Brain microvascular endothelial cell (primary cell): ENCODE results near the gene HOXB9.
A peak's percentile ranks its signal among the peaks of the same experiment; 100 is the strongest.

ENCODE experiments used
- DNase-seq: peaks from one replicate; pipeline ENCODE4 v3.0.0-alpha.2; 2020
- H3K27ac ChIP-seq: fragments of 250-450 bp; sonication (Bioruptor Pico); 2 replicates; pipeline ENCODE4 v1.5.1; 2020; ENCODE audit warnings: mild to moderate bottlenecking, moderate library complexity
- H3K27me3 ChIP-seq: fragments of 250-450 bp; sonication (Bioruptor Pico); replicated peaks from 2 replicates; pipeline ENCODE4 v1.5.1; 2020; ENCODE audit warnings: mild to moderate bottlenecking
- H3K36me3 ChIP-seq: fragments of 250-450 bp; sonication (Bioruptor Pico); replicated peaks from 2 replicates; pipeline ENCODE4 v1.5.1; 2020; ENCODE audit warnings: mild to moderate bottlenecking
- H3K4me3 ChIP-seq: 2 replicates; pipeline ENCODE4 v1.5.1; 2011; ENCODE audit warnings: low read depth, mild to moderate bottlenecking, control low read depth, low read length, moderate library complexity
- CTCF ChIP-seq: IDR thresholded peaks from 2 replicates; pipeline ENCODE4 v1.5.1; 2011; ENCODE audit warnings: low read depth, mild to moderate bottlenecking, moderate library complexity, low read length, control low read depth, inconsistent platforms; ENCODE audit errors: missing control alignments
- in situ Hi-C: cut with HindIII; loops from 2 replicates; pipeline ENCODE4 v1.10.0; 2017; ENCODE audit warnings: low sequenced_read_pairs, low pct_ligation_motif_present

Gene HOXB9

GRCh38 chr17:48626245-48627117 is at the start of gene HOXB9:
TSS of gene HOXB9 (minus strand) at chr17:48626358. CDS start at chr17:48626269, 89 bp downstream.
- no peak for TF ChIP-seq CTCF
- Histone ChIP-seq H3K4me3 (no peak within 1 kb of the TSS), H3K27me3 (peaks cover 98% of the 10 kb centered on the region), H3K27ac (no peak within 1 kb of the TSS), H3K36me3 (no peaks in the 10 kb centered on the region)
- no peak for DNase-seq
- in situ Hi-C loops, result no loop called here

GRCh38 chr17:48672340-48672739 is 46.2 kb upstream of the HOXB9 start:
- Histone ChIP-seq H3K36me3 (no peaks in the 10 kb centered on the region), H3K27ac (no peak overlapping the region), H3K27me3 (no peaks in the 10 kb centered on the region), H3K4me3 (no peak overlapping the region)
- no peak for TF ChIP-seq CTCF
- in situ Hi-C loops, result no loop called here
- DNase-seq, result no peak

DNA sequence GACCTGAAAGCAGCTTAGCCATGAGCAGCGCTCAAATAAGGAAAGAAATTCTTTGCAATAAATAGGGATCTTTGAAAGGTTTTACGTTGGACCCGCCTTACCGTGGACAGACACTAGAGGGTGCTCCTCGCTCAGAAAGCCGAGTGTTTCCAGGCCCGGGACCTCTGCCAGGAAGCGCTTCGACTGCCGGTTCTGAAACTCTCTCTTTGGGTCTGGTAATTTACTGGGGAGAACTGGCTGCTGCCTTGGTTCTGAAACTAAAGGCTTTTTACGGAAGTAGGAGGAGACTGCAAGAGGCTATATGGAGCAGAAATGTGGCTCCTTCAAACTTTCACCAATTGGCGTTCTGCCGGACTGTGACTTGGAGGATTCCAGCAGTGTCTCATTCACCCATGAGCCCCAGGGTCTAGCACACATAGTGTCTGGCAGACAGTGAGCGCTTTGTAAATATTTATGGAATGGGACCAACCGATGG is 45.6 kb upstream of the HOXB9 start:
- peaks cover 2% of the 10 kb centered on the region for H3K27me3 ChIP-seq

GRCh38 chr17:48663134-48663924 is 37.2 kb upstream of the HOXB9 start:
- DNase-seq, result no peak
- Histone ChIP-seq H3K36me3 (no peaks in the 10 kb centered on the region), H3K4me3 (no peak overlapping the region), H3K27ac (no peak overlapping the region), H3K27me3 (peaks cover 6% of the 10 kb centered on the region)
- in situ Hi-C loops, result no loop called here
- TF ChIP-seq CTCF, result peak; percentile 34

More for the DNA sequence above, 45.6 kb upstream of the HOXB9 start:
- Histone ChIP-seq H3K27ac (no peak overlapping the region), H3K4me3 (peak overlapping the region; percentile 41), H3K36me3 (no peaks in the 10 kb centered on the region)
- peak; percentile 94 for TF ChIP-seq CTCF
- peak; percentile 66 for DNase-seq
- in situ Hi-C loops, result no loop called here

DNA sequence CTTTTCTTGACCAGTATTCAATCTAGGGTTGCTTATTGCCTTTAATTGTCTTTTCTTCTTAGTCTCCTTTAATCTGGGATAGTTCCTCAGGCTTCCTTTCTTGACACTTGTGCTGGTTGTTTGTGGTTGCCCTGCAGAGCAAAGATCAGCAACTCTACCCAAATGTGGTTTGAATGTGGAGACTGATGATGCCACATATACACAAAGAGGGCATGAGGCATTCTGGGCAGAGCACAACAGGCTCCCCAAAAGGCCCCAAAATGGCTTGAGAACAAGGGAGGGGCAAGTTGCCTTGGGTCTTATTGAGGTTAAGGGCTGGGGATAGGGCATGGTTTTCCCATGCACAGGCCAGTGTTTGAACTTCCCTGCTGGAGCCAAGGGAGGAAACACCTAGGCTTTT is 29.8 kb upstream of the HOXB9 start:
- no peaks in the 10 kb centered on the region for H3K36me3 ChIP-seq
- no peak overlapping the region for H3K4me3 ChIP-seq
- no peak for DNase-seq
- no peak overlapping the region for H3K27ac ChIP-seq
- H3K27me3 ChIP-seq, result peaks cover 4% of the 10 kb centered on the region
- no peak for TF ChIP-seq CTCF
- in situ Hi-C loops, result no loop called here
